ENCODE results near the gene CCDC88C.

- TF ChIP-seq, protein P1, sequence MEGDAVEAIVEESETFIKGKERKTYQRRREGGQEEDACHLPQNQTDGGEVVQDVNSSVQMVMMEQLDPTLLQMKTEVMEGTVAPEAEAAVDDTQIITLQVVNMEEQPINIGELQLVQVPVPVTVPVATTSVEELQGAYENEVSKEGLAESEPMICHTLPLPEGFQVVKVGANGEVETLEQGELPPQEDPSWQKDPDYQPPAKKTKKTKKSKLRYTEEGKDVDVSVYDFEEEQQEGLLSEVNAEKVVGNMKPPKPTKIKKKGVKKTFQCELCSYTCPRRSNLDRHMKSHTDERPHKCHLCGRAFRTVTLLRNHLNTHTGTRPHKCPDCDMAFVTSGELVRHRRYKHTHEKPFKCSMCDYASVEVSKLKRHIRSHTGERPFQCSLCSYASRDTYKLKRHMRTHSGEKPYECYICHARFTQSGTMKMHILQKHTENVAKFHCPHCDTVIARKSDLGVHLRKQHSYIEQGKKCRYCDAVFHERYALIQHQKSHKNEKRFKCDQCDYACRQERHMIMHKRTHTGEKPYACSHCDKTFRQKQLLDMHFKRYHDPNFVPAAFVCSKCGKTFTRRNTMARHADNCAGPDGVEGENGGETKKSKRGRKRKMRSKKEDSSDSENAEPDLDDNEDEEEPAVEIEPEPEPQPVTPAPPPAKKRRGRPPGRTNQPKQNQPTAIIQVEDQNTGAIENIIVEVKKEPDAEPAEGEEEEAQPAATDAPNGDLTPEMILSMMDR (conservative IDR thresholded peaks at IDR 0.05; ENCODE audit: low read depth, low read length) = no peak
- no peak for TF ChIP-seq EZH2 (IDR thresholded peaks at IDR 0.05; ENCODE audit: low read length, unreplicated experiment)
Observed at GRCh38 chr14:91444335-91445020, 26.9 kb upstream of the CCDC88C start.

Measured in PC-3 (cell line).